Uterus (tissue), 4 donors: ENCODE measurements around the gene CRYBG2. TPM values are rescaled to one million over a fixed set of nuclear protein-coding genes. Genes with fewer than 3 reads are reported as not detected.

Experiments used
- DNase-seq, 2 donors: peaks; one replicate each; pipeline ENCODE4 v3.0.0-alpha.2; 2019 to 2020
- H3K27ac ChIP-seq, 2 donors: fragments of 200-600 bp; sonication (generic); 1 replicate in 1 of 2; 2 replicates in 1 of 2; pipeline ENCODE4 v1.5.1; 2016 to 2018
- H3K27me3 ChIP-seq, 2 donors: fragments of 200-600 bp; sonication (generic); one replicate each; pipeline ENCODE4 v1.5.1; 2018 to 2019; ENCODE audit warnings: control low read depth in 1 of 2
- H3K36me3 ChIP-seq, 2 donors: fragments of 200-600 bp; sonication (generic); one replicate each; pipeline ENCODE4 v1.5.1; 2019; ENCODE audit warnings: control low read depth in 1 of 2
- H3K4me1 ChIP-seq, 2 donors: fragments of 200-600 bp; sonication (generic); one replicate each; pipeline ENCODE4 v1.5.1; 2018 to 2019; ENCODE audit warnings: control low read depth in 1 of 2
- H3K4me3 ChIP-seq, 2 donors: fragments of 200-600 bp; sonication (generic); 1 replicate in 1 of 2; 2 replicates in 1 of 2; pipeline ENCODE4 v1.5.1; 2018 to 2019; ENCODE audit warnings: mild to moderate bottlenecking in 1 of 2
- H3K9me3 ChIP-seq, 2 donors: fragments of 200-600 bp; sonication (generic); one replicate each; pipeline ENCODE4 v1.5.1; 2019; ENCODE audit warnings: control low read depth in 1 of 2
- POLR2A ChIP-seq, 2 donors: fragments of 450-650 bp; IDR thresholded peaks; one replicate each; pipeline ENCODE4 v1.6.1; 2016; ENCODE audit warnings: antibody characterized with exemption in 2 of 2, mild to moderate bottlenecking in 1 of 2, moderate library complexity in 1 of 2
- intact Hi-C: fragments of 100-400 bp; cut with DNase I; formaldehyde crosslinking; loops from one replicate; pipeline ENCODE4 v1.15.1; 2023; ENCODE audit warnings: low total_unique reads
- total RNA-seq, 4 donors: library from RNA; depleted of rRNA in 3 of 4; stranded (reverse); fragments of >200 nt in 3 of 4; gene quantifications; one replicate each; pipeline versions ENCODE4 v1.1.0 to v1.2.4, GENCODE V29; 2014 to 2023
- TF ChIP-seq, protein P1 (sequence below), 4 experiments: fragments of 200-600 bp in 2 of 4; fragments of 450-650 bp in 2 of 4; sonication (generic) in 2 of 4; IDR thresholded peaks; one replicate each; pipeline ENCODE4 v1.5.1; 2016 to 2019; ENCODE audit warnings: antibody characterized with exemption in 4 of 4, mild to moderate bottlenecking in 2 of 4, moderate library complexity in 1 of 4
- donor health status: DM: yes; HTN: yes; CAD: no.

The CRYBG2 gene
- total RNA-seq, 4 donors from 2014 or later: 3.0 TPM; not detected in 3

DNA sequence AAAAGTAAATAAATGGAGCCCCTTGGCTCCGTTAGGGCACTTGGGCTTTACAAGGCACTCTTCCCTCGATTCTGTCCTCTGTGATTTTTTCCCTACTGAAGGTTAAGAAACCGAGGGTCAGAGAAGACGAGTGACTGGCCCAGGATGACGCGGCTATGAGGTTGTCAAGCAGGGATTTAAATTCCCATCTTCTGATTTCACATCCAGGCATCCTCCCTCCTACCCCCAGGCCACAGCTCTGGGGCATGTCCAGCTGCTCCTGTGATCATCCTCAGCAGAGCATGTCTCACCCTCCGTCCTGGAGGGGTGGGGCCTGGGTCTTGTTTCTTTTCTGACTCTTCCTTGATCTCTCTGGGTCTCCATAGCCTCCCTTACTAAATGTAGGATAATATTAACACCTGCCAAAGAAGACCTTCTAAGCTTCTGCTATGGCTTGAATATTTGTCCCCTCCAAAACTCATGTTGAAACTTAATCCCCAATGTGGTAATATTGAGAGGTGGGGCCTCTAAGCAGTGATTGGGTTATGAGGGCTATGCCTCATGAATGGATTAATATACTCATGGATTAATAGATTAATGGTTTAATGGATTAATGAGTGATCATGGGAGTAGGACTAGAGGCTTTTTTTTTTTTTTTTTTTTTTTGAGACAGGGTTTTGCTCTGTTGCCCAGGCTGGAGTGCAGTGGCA, 4.6 kb downstream of the CRYBG2 start:
- Histone ChIP-seq H3K4me1 (no peaks in the 10 kb centered on the region), H3K27ac (no peak overlapping the region), H3K4me3 (no peak overlapping the region), H3K9me3 (no peaks in the 10 kb centered on the region), H3K36me3 (no peaks in the 10 kb centered on the region), H3K27me3 (no peaks in the 10 kb centered on the region)
- DNase-seq: no peak
- TF ChIP-seq POLR2A (IDR thresholded peaks at IDR 0.05): no peak
- TF ChIP-seq, protein P1, sequence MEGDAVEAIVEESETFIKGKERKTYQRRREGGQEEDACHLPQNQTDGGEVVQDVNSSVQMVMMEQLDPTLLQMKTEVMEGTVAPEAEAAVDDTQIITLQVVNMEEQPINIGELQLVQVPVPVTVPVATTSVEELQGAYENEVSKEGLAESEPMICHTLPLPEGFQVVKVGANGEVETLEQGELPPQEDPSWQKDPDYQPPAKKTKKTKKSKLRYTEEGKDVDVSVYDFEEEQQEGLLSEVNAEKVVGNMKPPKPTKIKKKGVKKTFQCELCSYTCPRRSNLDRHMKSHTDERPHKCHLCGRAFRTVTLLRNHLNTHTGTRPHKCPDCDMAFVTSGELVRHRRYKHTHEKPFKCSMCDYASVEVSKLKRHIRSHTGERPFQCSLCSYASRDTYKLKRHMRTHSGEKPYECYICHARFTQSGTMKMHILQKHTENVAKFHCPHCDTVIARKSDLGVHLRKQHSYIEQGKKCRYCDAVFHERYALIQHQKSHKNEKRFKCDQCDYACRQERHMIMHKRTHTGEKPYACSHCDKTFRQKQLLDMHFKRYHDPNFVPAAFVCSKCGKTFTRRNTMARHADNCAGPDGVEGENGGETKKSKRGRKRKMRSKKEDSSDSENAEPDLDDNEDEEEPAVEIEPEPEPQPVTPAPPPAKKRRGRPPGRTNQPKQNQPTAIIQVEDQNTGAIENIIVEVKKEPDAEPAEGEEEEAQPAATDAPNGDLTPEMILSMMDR (IDR thresholded peaks at IDR 0.05): no peak
- intact Hi-C loops: no loop called here

DNA sequence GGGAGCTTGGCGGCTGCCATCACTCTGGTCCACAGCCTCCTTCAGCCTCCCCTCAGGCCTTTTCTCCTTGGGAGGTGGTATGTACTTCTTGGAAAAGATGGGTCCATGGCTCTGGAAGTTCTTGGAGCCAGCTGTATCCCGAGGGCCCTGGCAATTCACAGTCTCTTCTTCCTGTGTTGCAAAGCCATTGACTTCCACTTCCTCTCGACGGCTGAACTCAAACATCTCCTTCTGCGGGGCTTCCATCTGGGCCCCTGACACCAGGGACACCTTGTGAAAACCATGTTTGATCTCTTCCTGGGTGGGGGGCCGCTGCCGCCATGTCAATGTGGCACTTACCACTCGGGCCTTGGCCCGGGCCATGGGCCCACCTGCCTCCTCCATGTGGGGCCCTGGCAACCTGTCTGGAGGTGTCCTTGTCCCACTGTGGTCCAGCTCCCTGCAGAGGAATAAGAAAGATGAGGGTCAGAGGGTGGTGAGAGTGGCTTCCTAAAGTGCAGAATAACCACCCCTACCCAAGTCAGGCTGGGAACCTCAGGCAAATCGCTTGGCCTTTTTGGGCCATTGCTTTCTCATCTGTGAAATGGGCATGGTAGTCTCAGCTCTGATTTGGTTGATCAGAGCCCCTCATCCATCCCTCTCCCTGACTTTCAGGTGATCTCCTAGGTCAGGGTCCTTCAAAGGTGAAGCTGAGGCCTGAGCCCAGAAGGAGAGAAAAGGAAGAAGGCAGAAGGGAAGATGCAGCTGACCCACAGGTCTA, 7.5 kb downstream of the CRYBG2 start:
- H3K4me1 ChIP-seq: no peaks in the 10 kb centered on the region
- H3K27me3 ChIP-seq: no peaks in the 10 kb centered on the region
- intact Hi-C loops: no loop called here
- no peak overlapping the region for H3K4me3 ChIP-seq
- H3K36me3 ChIP-seq: no peaks in the 10 kb centered on the region
- H3K9me3 ChIP-seq: no peaks in the 10 kb centered on the region
- TF ChIP-seq POLR2A (IDR thresholded peaks at IDR 0.05): no peak
- TF ChIP-seq, protein P1 (IDR thresholded peaks at IDR 0.05): no peak
- no peak overlapping the region for H3K27ac ChIP-seq
- no peak for DNase-seq

DNA sequence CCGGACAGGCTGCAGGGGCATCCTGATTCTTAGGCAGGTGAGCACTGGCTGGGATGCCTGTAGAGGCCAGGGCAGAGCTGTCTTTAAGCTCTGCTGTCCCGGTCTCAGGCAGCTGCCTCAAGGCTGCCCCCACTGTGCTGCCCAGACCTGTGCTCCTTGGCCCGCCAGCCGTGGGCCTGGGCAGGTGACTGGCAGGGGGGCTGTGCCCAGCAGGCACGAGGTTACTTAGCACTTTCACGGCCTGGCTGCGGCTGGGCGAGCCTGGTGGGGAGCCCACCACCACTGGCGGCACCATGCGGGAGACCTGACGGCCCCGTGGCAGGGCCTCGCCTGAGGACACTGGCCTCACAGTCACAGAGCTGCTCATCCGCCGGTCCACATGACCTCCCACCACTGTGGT, 8.2 kb downstream of the CRYBG2 start:
- Histone ChIP-seq H3K36me3 (no peaks in the 10 kb centered on the region), H3K27ac (no peak overlapping the region), H3K4me1 (no peaks in the 10 kb centered on the region), H3K27me3 (no peaks in the 10 kb centered on the region), H3K4me3 (no peak overlapping the region), H3K9me3 (no peaks in the 10 kb centered on the region)
- no peak for DNase-seq
- intact Hi-C loops: no loop called here
- TF ChIP-seq, protein P1 (IDR thresholded peaks at IDR 0.05): no peak
- no peak for TF ChIP-seq POLR2A (IDR thresholded peaks at IDR 0.05)

DNA sequence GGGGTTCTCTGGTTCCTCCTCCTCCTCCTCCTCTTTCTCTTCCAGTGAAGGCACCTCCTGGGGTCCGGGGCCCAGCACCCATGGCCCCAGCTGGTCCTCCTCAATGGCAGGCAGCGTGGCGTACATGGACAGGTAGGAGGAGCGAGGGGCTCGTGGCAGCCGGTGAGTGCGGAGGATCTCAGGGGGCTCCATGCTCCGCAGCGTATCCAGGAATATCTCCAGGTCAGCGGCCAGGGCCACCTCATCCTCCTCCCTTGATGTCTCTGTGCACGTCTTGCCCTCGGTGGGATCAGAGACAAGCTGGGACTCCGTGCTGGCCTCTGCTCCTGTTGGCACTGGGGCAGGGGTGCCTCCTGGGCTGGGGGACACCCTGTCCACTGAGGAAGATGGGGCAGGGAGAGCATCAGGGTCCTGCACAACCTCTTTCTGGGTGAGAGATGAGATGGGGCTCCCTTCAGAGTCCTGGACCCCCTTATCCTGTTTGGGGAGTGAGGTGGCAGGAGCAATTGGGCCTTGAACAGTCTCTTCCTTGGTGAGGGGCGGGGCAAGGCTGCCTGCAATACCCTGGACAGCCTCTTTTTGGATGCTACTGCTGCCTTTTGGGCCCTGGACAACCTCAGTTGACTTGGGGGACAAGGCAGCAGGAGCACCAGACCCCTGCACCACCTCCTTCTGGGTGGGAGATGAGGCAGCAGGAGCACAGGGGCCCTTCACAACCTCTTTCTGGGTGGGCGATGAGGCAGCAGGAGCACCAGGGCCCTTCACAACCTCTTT, 9.6 kb downstream of the CRYBG2 start:
- no peaks in the 10 kb centered on the region for H3K9me3 ChIP-seq
- no peak overlapping the region for H3K4me3 ChIP-seq
- intact Hi-C loops: no loop called here
- H3K27ac ChIP-seq: no peak overlapping the region
- no peaks in the 10 kb centered on the region for H3K4me1 ChIP-seq
- no peak for TF ChIP-seq POLR2A (IDR thresholded peaks at IDR 0.05)
- TF ChIP-seq, protein P1 (IDR thresholded peaks at IDR 0.05): no peak
- no peaks in the 10 kb centered on the region for H3K27me3 ChIP-seq
- H3K36me3 ChIP-seq: no peaks in the 10 kb centered on the region
- DNase-seq: no peak
